Mucosa of rectum (tissue), 2 donors: Measurements from ENCODE around the gene TBRG4.

Source experiments
- H3K27ac ChIP-seq, 2 donors: one replicate each; pipeline ENCODE4 v1.7.0; 2013; ENCODE audit warnings: inconsistent platforms in 2 of 2, low read depth in 2 of 2, low read length in 2 of 2
- H3K27me3 ChIP-seq, 2 donors: one replicate each; pipeline ENCODE4 v1.7.0; 2013; ENCODE audit warnings: low read length in 2 of 2; ENCODE audit not compliant: control insufficient read depth in 2 of 2, insufficient read depth in 2 of 2
- H3K36me3 ChIP-seq, 2 donors: one replicate each; pipeline ENCODE4 v1.7.0; 2013; ENCODE audit warnings: low read length in 2 of 2; ENCODE audit not compliant: control insufficient read depth in 2 of 2, insufficient read depth in 2 of 2
- H3K4me1 ChIP-seq, 2 donors: one replicate each; pipeline ENCODE4 v1.7.0; 2013; ENCODE audit warnings: low read length in 2 of 2, mild to moderate bottlenecking in 1 of 2; ENCODE audit not compliant: control insufficient read depth in 2 of 2, insufficient read depth in 2 of 2
- H3K4me3 ChIP-seq, 2 donors: one replicate each; pipeline ENCODE4 v1.7.0; 2013; ENCODE audit warnings: low read length in 2 of 2
- H3K9ac ChIP-seq, 2 donors: one replicate each; pipeline ENCODE4 v1.7.0; 2013; ENCODE audit warnings: low read length in 2 of 2, low read depth in 1 of 2, mild to moderate bottlenecking in 1 of 2
- H3K9me3 ChIP-seq, 2 donors: one replicate each; pipeline ENCODE4 v1.7.0; 2013; ENCODE audit warnings: low read length in 2 of 2; ENCODE audit not compliant: control insufficient read depth in 2 of 2
- donor health status: healthy.
- donor health status: Normal muscosa, but diverticular disease.

Gene TBRG4

GRCh38 chr7:45111298-45112223, at the start of gene TBRG4:
TBRG4 (minus strand) TSS chr7:45111697; CDS start chr7:45109237, 2,460 bp downstream.
- Histone ChIP-seq H3K27me3 (peaks cover 0 to 2% of the 10 kb centered on the region in 2 donors), H3K4me3 (peak within 1 kb of the TSS; percentile 91 to 100), H3K27ac (peak within 1 kb of the TSS; percentile 98 to 99), H3K4me1 (peaks cover 16 to 18% of the 10 kb centered on the region in 2 donors), H3K9ac (peak within 1 kb of the TSS; percentile 93 to 96), H3K36me3 (peaks cover 23 to 27% of the 10 kb centered on the region in 2 donors), H3K9me3 (no peaks in the 10 kb centered on the region)

DNA sequence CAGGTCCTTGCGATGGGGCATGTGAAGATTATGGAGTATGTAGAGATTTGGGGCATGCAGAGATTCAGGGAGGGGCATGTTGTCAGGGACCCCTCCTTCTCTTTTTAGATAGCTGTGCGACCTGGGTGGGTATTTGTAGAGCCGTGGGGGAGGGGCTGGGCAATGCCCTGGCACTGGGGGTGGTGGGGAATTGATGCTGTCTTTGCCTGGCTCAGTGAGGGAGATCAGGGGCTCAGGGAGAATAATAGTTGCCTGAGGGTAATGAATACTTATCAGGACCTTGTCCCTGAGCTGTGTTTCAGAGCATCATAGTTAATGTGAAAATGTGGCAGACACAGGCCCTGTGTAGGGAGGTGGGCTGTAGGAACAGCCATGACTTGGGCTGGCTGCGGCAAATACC, 49.6 kb upstream of the TBRG4 start:
- peaks cover 14% of the 10 kb centered on the region in 2 donors for H3K27me3 ChIP-seq
- H3K4me1 ChIP-seq, result no peaks in the 10 kb centered on the region
- H3K27ac ChIP-seq, result no peak overlapping the region
- H3K4me3 ChIP-seq, result no peak overlapping the region
- no peak overlapping the region for H3K9ac ChIP-seq
- no peaks in the 10 kb centered on the region for H3K36me3 ChIP-seq
- no peaks in the 10 kb centered on the region for H3K9me3 ChIP-seq

GRCh38 chr7:45160417-45160881, 49.0 kb upstream of the TBRG4 start:
- Histone ChIP-seq H3K9me3 (no peaks in the 10 kb centered on the region), H3K36me3 (no peaks in the 10 kb centered on the region), H3K27ac (no peak overlapping the region), H3K4me3 (no peak overlapping the region), H3K4me1 (no peaks in the 10 kb centered on the region), H3K27me3 (peaks cover 14% of the 10 kb centered on the region in 2 donors), H3K9ac (no peak overlapping the region)

- Histone ChIP-seq H3K9ac (no peak overlapping the region), H3K27ac (no peak overlapping the region), H3K9me3 (no peaks in the 10 kb centered on the region), H3K27me3 (peaks cover 14% of the 10 kb centered on the region in 2 donors), H3K4me3 (no peak overlapping the region), H3K36me3 (no peaks in the 10 kb centered on the region), H3K4me1 (no peaks in the 10 kb centered on the region)
These were observed 47.8 kb upstream of the TBRG4 start for GRCh38 chr7:45159296-45159695.

- Histone ChIP-seq H3K9me3 (no peaks in the 10 kb centered on the region), H3K9ac (no peak overlapping the region), H3K27ac (peak overlapping the region in 1 of 2 donors; percentile 4), H3K36me3 (no peaks in the 10 kb centered on the region), H3K4me1 (no peaks in the 10 kb centered on the region), H3K4me3 (peak overlapping the region in 1 of 2 donors; percentile 13), H3K27me3 (peaks cover 14% of the 10 kb centered on the region in 2 donors)
These were observed 47.0 kb upstream of the TBRG4 start for GRCh38 chr7:45158471-45158870.

DNA sequence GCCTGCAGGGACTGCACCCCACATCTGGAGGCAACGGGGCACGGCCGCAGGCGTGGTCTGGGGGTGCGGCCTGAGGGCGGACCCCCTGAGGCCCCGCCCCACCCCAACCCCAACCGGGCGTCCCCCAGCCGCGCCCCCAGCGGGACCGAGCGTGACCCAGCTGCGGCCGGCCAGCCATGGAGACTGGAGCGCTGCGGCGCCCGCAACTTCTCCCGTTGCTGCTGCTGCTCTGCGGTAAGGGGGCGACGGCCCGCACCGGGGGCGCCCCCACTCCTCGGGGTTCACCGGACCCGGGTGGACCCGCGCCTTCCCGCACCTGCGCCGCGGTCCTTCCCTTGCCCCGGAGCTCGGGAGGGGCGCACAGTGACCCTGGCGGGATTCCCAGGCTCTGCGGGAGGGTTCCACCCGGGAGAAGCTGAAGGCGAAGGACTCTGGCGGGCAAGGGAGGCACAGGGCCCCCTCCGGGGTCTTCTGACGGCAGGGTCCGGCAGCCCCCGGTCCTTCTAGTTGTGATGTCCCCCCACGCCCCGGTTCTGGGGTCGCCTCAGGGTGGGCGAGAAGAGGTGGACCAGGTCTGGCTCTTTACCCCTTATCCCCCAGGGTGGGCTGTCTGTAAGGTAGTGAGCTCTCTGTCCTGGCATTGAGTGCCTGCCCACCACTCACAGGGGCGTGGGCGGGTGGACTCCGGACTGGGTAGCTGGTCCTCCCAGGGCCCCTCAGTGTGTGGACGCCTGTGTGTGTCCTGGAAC, 46.3 kb upstream of the TBRG4 start, which contains the start of gene RAMP3:
TSS of gene RAMP3 (plus strand) at position 139 of the 749 bp plus-strand sequence. CDS start at position 177, 38 bp downstream.
- Histone ChIP-seq H3K9me3 (no peaks in the 10 kb centered on the region), H3K4me3 (peak within 1 kb of the TSS in 1 of 2 donors; percentile 13), H3K4me1 (no peaks in the 10 kb centered on the region), H3K27ac (peak within 1 kb of the TSS in 1 of 2 donors; percentile 4), H3K36me3 (no peaks in the 10 kb centered on the region), H3K27me3 (peaks cover 14% of the 10 kb centered on the region in 2 donors), H3K9ac (no peak within 1 kb of the TSS)

DNA sequence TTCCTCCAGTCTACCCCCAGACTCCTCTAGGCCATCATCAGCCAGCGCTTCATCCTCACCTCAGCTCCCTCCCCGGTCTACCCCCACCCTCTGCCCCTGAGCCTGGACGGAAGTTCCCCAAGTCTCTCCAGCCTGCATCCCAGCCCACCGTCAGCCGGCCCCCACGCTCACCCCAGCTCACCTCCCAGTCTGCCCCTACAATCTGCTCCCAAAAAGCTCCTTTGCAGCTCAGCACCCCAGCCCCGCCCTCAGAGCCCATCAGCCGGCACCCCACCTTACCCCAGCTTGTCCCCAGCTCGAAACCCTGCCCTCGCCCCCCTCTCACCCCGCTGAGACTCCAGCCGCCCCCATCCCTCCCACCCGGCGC, 45.8 kb upstream of the TBRG4 start:
- no peaks in the 10 kb centered on the region for H3K36me3 ChIP-seq
- no peak overlapping the region for H3K9ac ChIP-seq
- no peaks in the 10 kb centered on the region for H3K4me1 ChIP-seq
- H3K9me3 ChIP-seq, result no peaks in the 10 kb centered on the region
- H3K4me3 ChIP-seq, result no peak overlapping the region
- H3K27ac ChIP-seq, result no peak overlapping the region
- peaks cover 14% of the 10 kb centered on the region in 2 donors for H3K27me3 ChIP-seq

- Histone ChIP-seq H3K4me1 (no peaks in the 10 kb centered on the region), H3K36me3 (no peaks in the 10 kb centered on the region), H3K27me3 (peaks cover 14% of the 10 kb centered on the region in 2 donors), H3K4me3 (no peak overlapping the region), H3K9ac (no peak overlapping the region), H3K9me3 (no peaks in the 10 kb centered on the region), H3K27ac (no peak overlapping the region)
These were observed 45.2 kb upstream of the TBRG4 start for GRCh38 chr7:45156516-45157272.

GRCh38 chr7:45155941-45156340, 44.4 kb upstream of the TBRG4 start:
- Histone ChIP-seq H3K9me3 (no peaks in the 10 kb centered on the region), H3K27me3 (peaks cover 14% of the 10 kb centered on the region in 2 donors), H3K4me1 (no peaks in the 10 kb centered on the region), H3K9ac (no peak overlapping the region), H3K27ac (no peak overlapping the region), H3K36me3 (no peaks in the 10 kb centered on the region), H3K4me3 (no peak overlapping the region)
